Upper lobe of left lung (tissue), 6 donors: ENCODE results near the gene UCN2. TPM values are rescaled to one million over a fixed set of nuclear protein-coding genes. Genes with fewer than 3 reads are reported as not detected.

Experiments
- ATAC-seq, 2 donors: fragments of 200-7000 bp; cut with Tn5 transposase; one replicate each; pipeline ENCODE4 v1.9.1; 2022; ENCODE audit warnings: mild to moderate bottlenecking in 2 of 2, moderate library complexity in 2 of 2; ENCODE audit not compliant: low FRiP score in 2 of 2
- DNase-seq, 2 donors: peaks; one replicate each; pipeline ENCODE4 v3.0.0-alpha.2; 2019 to 2020
- H3K27ac ChIP-seq, 4 donors: fragments of 200-600 bp; sonication (generic); one replicate each; pipeline ENCODE4 v1.5.1; 2016 to 2019
- H3K27me3 ChIP-seq, 4 donors: fragments of 200-600 bp; sonication (generic); one replicate each; pipeline ENCODE4 v1.5.1; 2017 to 2019
- H3K36me3 ChIP-seq, 4 donors: fragments of 200-600 bp; sonication (generic); one replicate each; pipeline ENCODE4 v1.5.1; 2016 to 2019
- H3K4me1 ChIP-seq, 4 donors: fragments of 200-600 bp; sonication (generic); one replicate each; pipeline ENCODE4 v1.5.1; 2018 to 2019
- H3K4me3 ChIP-seq, 4 donors: fragments of 200-600 bp; sonication (generic); one replicate each; pipeline ENCODE4 v1.5.1; 2017 to 2019; ENCODE audit warnings: mild to moderate bottlenecking in 2 of 4, moderate library complexity in 1 of 4
- H3K9me3 ChIP-seq, 4 donors: fragments of 200-600 bp; sonication (generic); one replicate each; pipeline ENCODE4 v1.5.1; 2018 to 2019
- EP300 ChIP-seq, 4 donors: sonication (generic); formaldehyde crosslinking; IDR thresholded peaks; one replicate each; pipeline ENCODE4 v1.5.1; 2017; ENCODE audit warnings: antibody characterized with exemption in 4 of 4, control low read depth in 2 of 4
- POLR2A ChIP-seq, 4 donors: fragments of 450-650 bp; IDR thresholded peaks; one replicate each; pipeline ENCODE4 v1.5.1; 2016 to 2017; ENCODE audit warnings: antibody characterized with exemption in 4 of 4, mild to moderate bottlenecking in 2 of 4
- POLR2AphosphoS5 ChIP-seq, 2 donors: sonication (generic); formaldehyde crosslinking; IDR thresholded peaks; one replicate each; pipeline ENCODE4 v1.5.1; 2017; ENCODE audit warnings: antibody characterized with exemption in 2 of 2
- WGBS, 2 donors: methylation state at CpG; one replicate each; pipeline ENCODE4 v1.1.5; 2017 to 2018; 5-methylcytosine and 5-hydroxymethylcytosine counted together
- total RNA-seq, 6 donors: library from RNA; depleted of rRNA in 4 of 6; stranded (reverse); fragments of >200 nt in 4 of 6; gene quantifications; one replicate each; pipeline versions ENCODE4 v1.1.0 to v1.2.1, GENCODE V29; 2016 to 2021
- TF ChIP-seq, protein P1 (sequence below), 6 experiments: fragments of 450-650 bp in 4 of 6; fragments of 200-600 bp in 2 of 6; sonication (generic) in 2 of 6; IDR thresholded peaks; one replicate each; pipeline ENCODE4 v1.5.1; 2016 to 2019; ENCODE audit warnings: antibody characterized with exemption in 6 of 6
- donor health status: DM: no; HTN: no; CAD: no; lungs with moderate emphysema.
- donor health status: DM: no; HTN: yes; CAD: no; lungs with severe emphysema.

The UCN2 gene
- total RNA-seq, 6 donors from 2014 or later = not detected

DNA sequence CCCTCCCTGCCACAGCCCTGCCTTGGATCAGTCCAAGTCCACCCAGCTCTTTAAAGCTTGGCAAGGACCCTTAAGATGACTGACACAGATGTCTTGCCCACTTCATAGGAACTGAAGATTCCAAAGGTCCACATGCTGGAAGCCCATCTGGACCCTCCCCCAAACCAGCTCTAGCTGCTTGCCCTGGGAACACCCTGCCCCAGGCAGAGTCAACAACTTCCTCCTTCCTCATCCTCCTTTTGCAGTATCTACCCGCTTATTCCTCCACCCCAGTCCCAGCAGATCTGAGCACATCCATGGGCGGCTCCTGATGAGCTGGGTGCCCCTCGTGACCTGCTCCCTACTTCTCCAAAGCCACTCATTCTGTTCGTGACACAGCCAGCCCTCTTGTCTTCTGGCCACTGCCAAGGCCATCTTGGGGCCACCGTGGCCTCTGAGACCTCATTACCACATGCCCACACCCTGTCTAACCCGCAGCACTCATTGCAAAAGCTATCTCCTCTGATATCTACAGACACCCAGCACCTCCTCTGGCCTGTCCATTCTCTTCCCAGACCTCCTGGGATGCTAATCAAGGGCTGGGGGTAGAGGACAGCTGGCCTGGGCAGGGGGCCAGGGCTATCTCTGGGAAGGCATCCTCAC lies 5.0 kb downstream of the UCN2 start:
- Histone ChIP-seq H3K27ac (peak overlapping the region; percentile 47 to 78 (median 62)), H3K4me1 (peaks cover 37 to 63% (median 50%) of the 10 kb centered on the region in 4 donors), H3K36me3 (no peaks in the 10 kb centered on the region), H3K27me3 (no peaks in the 10 kb centered on the region), H3K9me3 (no peaks in the 10 kb centered on the region), H3K4me3 (no peak overlapping the region)
- TF ChIP-seq, protein P1, sequence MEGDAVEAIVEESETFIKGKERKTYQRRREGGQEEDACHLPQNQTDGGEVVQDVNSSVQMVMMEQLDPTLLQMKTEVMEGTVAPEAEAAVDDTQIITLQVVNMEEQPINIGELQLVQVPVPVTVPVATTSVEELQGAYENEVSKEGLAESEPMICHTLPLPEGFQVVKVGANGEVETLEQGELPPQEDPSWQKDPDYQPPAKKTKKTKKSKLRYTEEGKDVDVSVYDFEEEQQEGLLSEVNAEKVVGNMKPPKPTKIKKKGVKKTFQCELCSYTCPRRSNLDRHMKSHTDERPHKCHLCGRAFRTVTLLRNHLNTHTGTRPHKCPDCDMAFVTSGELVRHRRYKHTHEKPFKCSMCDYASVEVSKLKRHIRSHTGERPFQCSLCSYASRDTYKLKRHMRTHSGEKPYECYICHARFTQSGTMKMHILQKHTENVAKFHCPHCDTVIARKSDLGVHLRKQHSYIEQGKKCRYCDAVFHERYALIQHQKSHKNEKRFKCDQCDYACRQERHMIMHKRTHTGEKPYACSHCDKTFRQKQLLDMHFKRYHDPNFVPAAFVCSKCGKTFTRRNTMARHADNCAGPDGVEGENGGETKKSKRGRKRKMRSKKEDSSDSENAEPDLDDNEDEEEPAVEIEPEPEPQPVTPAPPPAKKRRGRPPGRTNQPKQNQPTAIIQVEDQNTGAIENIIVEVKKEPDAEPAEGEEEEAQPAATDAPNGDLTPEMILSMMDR (IDR thresholded peaks at IDR 0.05) = no peak
- TF ChIP-seq POLR2A (IDR thresholded peaks at IDR 0.05) (peak in 1 of 4 donors; percentile 53), POLR2AphosphoS5 (IDR thresholded peaks at IDR 0.05) (peak in 1 of 2 donors; percentile 28)
- DNase-seq (peak in 1 of 2 donors; percentile 86), ATAC-seq (peak in 1 of 2 donors; percentile 31)
- 49 to 72% methylated on average over 6 of the region's 6 CpGs for WGBS, 2 donors

DNA sequence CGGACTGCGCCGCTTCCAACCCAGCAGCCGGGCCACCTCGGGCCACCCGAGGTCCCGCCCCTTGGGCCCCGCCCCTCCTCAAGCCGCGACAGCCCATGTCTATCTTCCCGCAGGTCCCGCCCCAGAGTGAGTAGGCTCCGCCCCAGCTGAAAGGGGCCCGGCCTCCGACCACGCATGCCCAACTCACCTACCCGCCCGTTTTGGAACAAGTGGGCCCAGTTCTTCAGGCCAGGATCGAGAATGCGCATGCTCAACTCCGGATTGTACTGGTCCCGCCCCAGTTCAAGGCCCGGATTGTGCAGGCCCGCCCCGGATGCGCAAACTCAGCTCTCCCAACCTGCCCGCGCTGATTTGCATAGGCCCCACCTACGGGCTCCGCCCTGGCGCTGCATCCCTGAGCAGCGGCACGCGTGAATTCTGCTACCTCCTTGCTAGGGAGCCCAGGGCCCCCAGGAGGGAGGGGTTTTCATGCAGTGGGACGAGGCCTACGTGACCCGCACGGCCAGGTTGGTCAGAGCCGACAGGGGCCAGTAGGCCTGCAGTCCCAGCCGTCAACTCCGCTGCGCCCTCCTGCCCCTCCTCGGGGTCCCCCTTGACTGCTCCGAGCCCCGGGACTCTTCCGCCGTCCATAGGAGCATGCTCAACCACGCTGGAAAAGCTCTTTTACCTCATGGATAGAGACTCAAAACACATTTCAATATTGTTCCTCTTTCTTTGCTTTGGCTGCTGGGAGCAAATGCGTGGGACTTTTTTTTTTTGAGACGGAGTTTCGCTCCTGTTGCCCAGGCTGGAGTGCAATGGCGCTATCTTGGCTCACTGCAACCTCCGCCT lies 6.6 kb downstream of the UCN2 start, which contains the start of gene PFKFB4:
PFKFB4 (minus strand) TSS at position 8 of the 831 bp plus-strand sequence. CDS start 26 bp downstream, outside the sequence.
- H3K27ac ChIP-seq = peak within 1 kb of the TSS; percentile 51 to 87 (median 72)
- ATAC-seq (peak; percentile 94 to 97), DNase-seq (peak; percentile 99 to 100)
- peak within 1 kb of the TSS; percentile 47 to 75 (median 60) for H3K4me3 ChIP-seq
- no peaks in the 10 kb centered on the region for H3K9me3 ChIP-seq
- peaks cover 37 to 70% (median 51%) of the 10 kb centered on the region in 4 donors for H3K4me1 ChIP-seq
- 1 to 2% methylated on average over 31 to 45 of the region's 53 CpGs for WGBS, 2 donors
- no peaks in the 10 kb centered on the region for H3K27me3 ChIP-seq
- H3K36me3 ChIP-seq = no peaks in the 10 kb centered on the region
- peak in 1 of 2 donors; percentile 50 for TF ChIP-seq POLR2AphosphoS5 (IDR thresholded peaks at IDR 0.05)
- TF ChIP-seq, protein P1 (IDR thresholded peaks at IDR 0.05) = peak in 2 of 6 experiments; percentile 36 to 51
- no peak for TF ChIP-seq EP300 (IDR thresholded peaks at IDR 0.05)
- peak in 2 of 4 donors; percentile 31 to 49 for TF ChIP-seq POLR2A (IDR thresholded peaks at IDR 0.05)

DNA sequence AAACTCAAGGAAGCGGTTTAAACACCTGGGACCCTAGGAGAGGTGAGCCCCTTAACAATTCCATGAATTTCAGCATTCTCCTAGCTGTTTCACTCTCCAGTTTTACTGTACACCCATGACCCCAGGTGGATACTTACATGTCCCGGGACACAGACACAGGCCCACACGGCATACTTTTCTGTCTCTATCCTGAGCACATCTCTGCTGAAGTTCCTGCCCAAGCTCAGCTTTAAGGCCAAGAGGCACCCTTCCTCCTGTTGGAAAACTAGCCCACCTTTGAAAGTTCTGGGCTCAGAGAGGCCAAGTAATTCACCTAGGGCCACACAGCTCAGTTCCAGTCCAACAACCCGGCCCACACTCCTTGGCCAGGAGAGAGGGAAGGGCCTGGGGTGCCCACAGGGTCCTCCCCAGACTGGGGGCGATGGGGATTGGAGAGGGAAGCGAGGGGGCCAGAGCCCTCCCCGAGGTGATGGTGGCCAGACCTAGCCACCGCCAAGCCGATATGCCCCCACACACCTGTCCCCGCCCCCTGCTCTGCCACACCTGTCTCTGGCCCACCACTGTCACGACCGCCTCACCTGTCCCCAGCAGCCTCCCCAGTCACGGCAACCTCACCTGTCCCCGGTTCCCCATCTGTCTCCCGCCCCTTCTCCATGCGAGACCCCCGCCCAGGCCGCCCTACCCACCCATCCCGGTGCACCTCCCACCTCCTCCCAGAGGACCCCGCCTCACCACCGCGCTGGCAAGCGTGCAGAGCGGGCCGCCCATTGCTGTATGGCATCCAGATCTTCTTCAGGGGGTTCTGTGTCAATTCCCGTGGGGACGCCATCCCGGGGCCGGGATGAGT lies 7.4 kb downstream of the UCN2 start:
- no peaks in the 10 kb centered on the region for H3K27me3 ChIP-seq
- DNase-seq (no peak), ATAC-seq (no peak)
- H3K27ac ChIP-seq = peak overlapping the region; percentile 23 to 87 (median 68)
- TF ChIP-seq POLR2AphosphoS5 (IDR thresholded peaks at IDR 0.05) (no peak), POLR2A (IDR thresholded peaks at IDR 0.05) (no peak)
- TF ChIP-seq, protein P1 (IDR thresholded peaks at IDR 0.05) = no peak
- H3K36me3 ChIP-seq = no peaks in the 10 kb centered on the region
- 30 to 32% methylated on average over 10 to 18 of the region's 29 CpGs for WGBS, 2 donors
- peaks cover 36 to 67% (median 50%) of the 10 kb centered on the region in 4 donors for H3K4me1 ChIP-seq
- H3K9me3 ChIP-seq = no peaks in the 10 kb centered on the region
- H3K4me3 ChIP-seq = peak overlapping the region; percentile 46 to 75 (median 60)

DNA sequence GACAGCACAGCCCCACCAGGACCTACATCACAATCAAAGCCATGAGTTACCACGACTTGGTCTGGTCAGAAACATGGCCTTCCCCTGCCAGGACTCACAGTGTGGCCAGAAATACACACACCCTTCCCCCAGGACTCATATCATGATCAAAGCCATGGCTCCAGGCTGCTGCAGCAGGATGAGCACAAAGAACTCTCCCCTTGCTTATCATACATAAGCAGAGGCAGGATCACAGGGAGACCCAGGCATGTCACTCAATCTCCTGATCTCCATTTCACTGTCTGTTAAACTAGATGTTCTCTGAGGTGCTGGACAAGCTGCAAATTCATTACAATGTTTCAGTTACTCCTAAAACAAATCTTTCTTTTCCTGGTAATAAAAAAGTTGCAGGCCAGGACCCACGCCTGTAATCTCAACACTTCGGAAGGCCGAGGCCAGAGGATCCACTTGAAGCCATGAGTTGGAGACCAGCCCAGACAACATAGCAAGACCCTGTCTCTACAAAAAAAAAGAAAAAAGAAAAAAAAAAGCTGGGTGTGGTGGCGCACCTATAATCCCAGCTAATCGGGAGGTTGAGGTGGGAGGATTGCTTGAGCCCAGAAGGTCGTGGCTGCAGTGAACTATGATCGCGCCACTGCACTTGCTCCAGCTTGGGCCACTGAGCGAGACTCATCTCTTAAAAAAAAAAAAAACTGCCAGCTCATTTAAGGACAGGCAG lies 8.2 kb downstream of the UCN2 start:
- WGBS, 2 donors = 75 to 82% methylated on average over 9 to 10 of the region's 10 CpGs
- H3K27me3 ChIP-seq = no peaks in the 10 kb centered on the region
- ATAC-seq = no peak
- no peak for DNase-seq
- no peaks in the 10 kb centered on the region for H3K9me3 ChIP-seq
- peak overlapping the region in 2 of 4 donors; percentile 60 to 75 for H3K4me3 ChIP-seq
- peaks cover 28 to 59% (median 42%) of the 10 kb centered on the region in 4 donors for H3K4me1 ChIP-seq
- no peaks in the 10 kb centered on the region for H3K36me3 ChIP-seq
- TF ChIP-seq, protein P1 (IDR thresholded peaks at IDR 0.05) = no peak
- no peak for TF ChIP-seq EP300 (IDR thresholded peaks at IDR 0.05)
- TF ChIP-seq POLR2A (IDR thresholded peaks at IDR 0.05) = no peak
- peak overlapping the region in 1 of 4 donors; percentile 87 for H3K27ac ChIP-seq
